Esophagus muscularis mucosa (tissue), 4 donors: ENCODE measurements around the gene NIPBL. TPM values are rescaled to one million over a fixed set of nuclear protein-coding genes. Genes with fewer than 3 reads are reported as not detected.
"Not testable (repeated sequence)": the region's sequence is repeated elsewhere in the genome, so short reads cannot be mapped to it uniquely, and the experiment has no call there.

ENCODE experiments used
- DNase-seq: peaks from one replicate; pipeline ENCODE4 v3.0.0-alpha.2; 2017; ENCODE audit errors: extremely low spot score
- H3K27ac ChIP-seq, 4 donors: fragments of 200-600 bp; sonication (generic); replicated peaks in 1 of 4; 1 replicate in 3 of 4; 2 replicates in 1 of 4; pipeline ENCODE4 v1.5.1; 2016 to 2019; ENCODE audit warnings: mild to moderate bottlenecking in 1 of 4
- H3K27me3 ChIP-seq, 4 donors: fragments of 200-600 bp; sonication (generic); one replicate each; pipeline versions ENCODE4 v1.5.1 to v1.6.0; 2016 to 2019
- H3K36me3 ChIP-seq, 4 donors: fragments of 200-600 bp; sonication (generic); one replicate each; pipeline ENCODE4 v1.5.1; 2016 to 2019
- H3K4me1 ChIP-seq, 4 donors: fragments of 200-600 bp; sonication (generic); one replicate each; pipeline ENCODE4 v1.5.1; 2016 to 2019
- H3K4me3 ChIP-seq, 4 donors: fragments of 200-600 bp; sonication (generic); 1 replicate in 2 of 4; 2 replicates in 2 of 4; pipeline ENCODE4 v1.5.1; 2016 to 2019; ENCODE audit warnings: mild to moderate bottlenecking in 4 of 4, moderate library complexity in 1 of 4
- H3K9me3 ChIP-seq, 4 donors: fragments of 200-600 bp; sonication (generic); 1 replicate in 3 of 4; 2 replicates in 1 of 4; pipeline ENCODE4 v1.5.1; 2016 to 2019
- CTCF ChIP-seq, 3 experiments: fragments of 200-600 bp in 2 of 3; fragments of 450-650 bp in 1 of 3; sonication (generic) in 2 of 3; IDR thresholded peaks; one replicate each; pipeline ENCODE4 v1.5.1; 2017 to 2019; ENCODE audit warnings: antibody characterized with exemption in 3 of 3, mild to moderate bottlenecking in 2 of 3, moderate library complexity in 1 of 3
- EP300 ChIP-seq: sonication (generic); formaldehyde crosslinking; IDR thresholded peaks from one replicate; pipeline ENCODE4 v1.6.1; 2017; ENCODE audit warnings: antibody characterized with exemption
- POLR2A ChIP-seq: fragments of 450-650 bp; IDR thresholded peaks from one replicate; pipeline ENCODE4 v1.6.1; 2017; ENCODE audit warnings: antibody characterized with exemption, moderate library complexity, mild to moderate bottlenecking, low read depth
- POLR2AphosphoS5 ChIP-seq, 2 donors: sonication (generic); formaldehyde crosslinking; IDR thresholded peaks; one replicate each; pipeline ENCODE4 v1.6.1; 2017; ENCODE audit warnings: antibody characterized with exemption in 2 of 2
- WGBS: methylation state at CpG from one replicate; pipeline ENCODE4 v1.1.5; 2018; 5-methylcytosine and 5-hydroxymethylcytosine counted together
- intact Hi-C: fragments of 100-400 bp; cut with DNase I; formaldehyde crosslinking; loops from one replicate; pipeline ENCODE4 v1.15.1; 2023
- total RNA-seq, 4 donors: library from RNA; depleted of rRNA; stranded (reverse); fragments of >200 nt; gene quantifications; one replicate each; pipeline versions ENCODE4 v1.1.0 to v1.2.1, GENCODE V29; 2016

Gene NIPBL
- total RNA-seq, 4 donors from 2014 or later, result 38.9 to 50.3 (median 40.0) TPM

GRCh38 chr5:36988396-36988795, 111.8 kb downstream of the NIPBL start:
- no peak for DNase-seq
- Histone ChIP-seq H3K4me3 (no peak overlapping the region), H3K9me3 (no peaks in the 10 kb centered on the region), H3K36me3 (peaks cover 0 to 14% (median 9%) of the 10 kb centered on the region in 4 donors), H3K4me1 (peaks cover 0 to 3% (median 0%) of the 10 kb centered on the region in 4 donors), H3K27me3 (no peaks in the 10 kb centered on the region), H3K27ac (no peak overlapping the region)
- 89% methylated on average over 1 of the region's 1 CpG for WGBS
- TF ChIP-seq CTCF (IDR thresholded peaks at IDR 0.05) (no peak), POLR2AphosphoS5 (IDR thresholded peaks at IDR 0.05) (no peak), POLR2A (no peak), EP300 (no peak)
- intact Hi-C loops, result no loop called here

- H3K4me1 ChIP-seq, result no peaks in the 10 kb centered on the region
- peaks cover 8 to 69% (median 42%) of the 10 kb centered on the region in 4 donors for H3K36me3 ChIP-seq
- H3K27ac ChIP-seq, result no peak overlapping the region
- H3K4me3 ChIP-seq, result no peak overlapping the region
- WGBS, result 94% methylated on average over 1 of the region's 1 CpG
- no peak for TF ChIP-seq POLR2AphosphoS5 (IDR thresholded peaks at IDR 0.05)
- no peak for TF ChIP-seq CTCF (IDR thresholded peaks at IDR 0.05)
- DNase-seq, result no peak
- intact Hi-C loops, result no loop called here
- H3K27me3 ChIP-seq, result no peaks in the 10 kb centered on the region
- H3K9me3 ChIP-seq, result no peaks in the 10 kb centered on the region
Measured at GRCh38 chr5:36998578-36998977, 122.0 kb downstream of the NIPBL start.

- no peak for DNase-seq
- WGBS, result 74% methylated on average over 1 of the region's 1 CpG
- Histone ChIP-seq H3K36me3 (peaks cover 14 to 87% (median 46%) of the 10 kb centered on the region in 4 donors), H3K4me1 (no peaks in the 10 kb centered on the region), H3K4me3 (no peak overlapping the region), H3K27me3 (no peaks in the 10 kb centered on the region), H3K9me3 (no peaks in the 10 kb centered on the region), H3K27ac (no peak overlapping the region)
- TF ChIP-seq POLR2AphosphoS5 (IDR thresholded peaks at IDR 0.05), result no peak
- no peak for TF ChIP-seq EP300
- no peak for TF ChIP-seq POLR2A
- TF ChIP-seq CTCF (IDR thresholded peaks at IDR 0.05), result no peak
- intact Hi-C loops, result loop anchor here (5.0 kb wide), 1 partner anchor 260 kb away; no protein-coding TSS in a partner anchor
Measured at GRCh38 chr5:37002176-37002751, 125.7 kb downstream of the NIPBL start.

GRCh38 chr5:37005252-37005651, 128.7 kb downstream of the NIPBL start:
- Histone ChIP-seq H3K9me3 (no peaks in the 10 kb centered on the region), H3K4me3 (no peak overlapping the region), H3K27ac (no peak overlapping the region), H3K27me3 (no peaks in the 10 kb centered on the region), H3K36me3 (peaks cover 32 to 95% (median 66%) of the 10 kb centered on the region in 4 donors), H3K4me1 (no peaks in the 10 kb centered on the region)
- no peak for DNase-seq
- WGBS, result 68% methylated on average over 6 of the region's 6 CpGs
- TF ChIP-seq POLR2AphosphoS5 (IDR thresholded peaks at IDR 0.05), result no peak
- no peak for TF ChIP-seq POLR2A
- no peak for TF ChIP-seq CTCF (IDR thresholded peaks at IDR 0.05)
- no peak for TF ChIP-seq EP300
- intact Hi-C loops, result no loop called here

- Histone ChIP-seq H3K27me3 (no peaks in the 10 kb centered on the region), H3K36me3 (peaks cover 36 to 95% (median 67%) of the 10 kb centered on the region in 4 donors), H3K4me3 (no peak overlapping the region), H3K9me3 (no peaks in the 10 kb centered on the region), H3K4me1 (no peaks in the 10 kb centered on the region), H3K27ac (no peak overlapping the region)
- no peak for TF ChIP-seq POLR2AphosphoS5 (IDR thresholded peaks at IDR 0.05)
- TF ChIP-seq POLR2A, result no peak
- TF ChIP-seq CTCF (IDR thresholded peaks at IDR 0.05), result peak; percentile 47 to 71 (median 56)
- TF ChIP-seq EP300, result no peak
- no peak for DNase-seq
- WGBS, result 42% methylated on average over 5 of the region's 5 CpGs
- intact Hi-C loops, result no loop called here
Measured at GRCh38 chr5:37005946-37006540, 129.5 kb downstream of the NIPBL start.

- H3K4me1 ChIP-seq, H3K27ac ChIP-seq, H3K27me3 ChIP-seq, H3K4me3 ChIP-seq, DNase-seq, H3K9me3 ChIP-seq, intact Hi-C loops: not testable (repeated sequence)
- WGBS, result 95% methylated on average over 19 of the region's 34 CpGs
- H3K36me3 ChIP-seq, result peaks cover 38 to 93% (median 61%) of the 10 kb centered on the region in 4 donors
Measured at GRCh38 chr5:37013181-37013580, 136.6 kb downstream of the NIPBL start.
